Neural progenitor cell (in vitro differentiated cells): Measurements from ENCODE around the gene PDLIM1.
"Not testable (repeated sequence)": the region's sequence is repeated elsewhere in the genome, so short reads cannot be mapped to it uniquely, and the experiment has no call there.

ENCODE experiments used
- EZH2 ChIP-seq: fragments of 200-600 bp; sonication (generic); IDR thresholded peaks from 2 replicates; pipeline ENCODE4 v1.6.1; 2017; ENCODE audit warnings: antibody characterized with exemption, mild to moderate bottlenecking, moderate library complexity
- TF ChIP-seq, protein P1 (sequence below): fragments of 200-600 bp; sonication (generic); IDR thresholded peaks from 2 replicates; pipeline ENCODE4 v1.5.1; 2017; ENCODE audit warnings: antibody characterized with exemption, mild to moderate bottlenecking

DNA sequence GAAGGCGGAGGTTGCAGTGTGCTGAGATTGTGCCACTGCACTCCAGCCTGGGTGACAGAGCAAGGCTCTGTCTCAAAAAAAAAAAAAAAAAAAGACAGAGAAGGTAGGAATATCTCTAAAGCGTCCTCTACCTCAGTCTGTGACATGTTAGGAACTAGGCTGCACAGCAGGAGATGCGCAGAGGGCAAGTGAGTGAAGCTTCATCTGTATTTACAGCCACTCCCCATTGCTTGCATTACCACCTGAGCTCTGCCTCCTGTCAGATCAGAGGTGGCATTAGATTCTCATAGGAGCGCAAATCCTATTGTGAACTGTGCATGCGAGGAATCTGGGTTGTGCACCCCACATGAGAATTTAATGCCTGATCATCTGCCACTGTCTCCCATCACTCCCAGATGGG lies 87.9 kb downstream of the PDLIM1 start:
- TF ChIP-seq, protein P1, sequence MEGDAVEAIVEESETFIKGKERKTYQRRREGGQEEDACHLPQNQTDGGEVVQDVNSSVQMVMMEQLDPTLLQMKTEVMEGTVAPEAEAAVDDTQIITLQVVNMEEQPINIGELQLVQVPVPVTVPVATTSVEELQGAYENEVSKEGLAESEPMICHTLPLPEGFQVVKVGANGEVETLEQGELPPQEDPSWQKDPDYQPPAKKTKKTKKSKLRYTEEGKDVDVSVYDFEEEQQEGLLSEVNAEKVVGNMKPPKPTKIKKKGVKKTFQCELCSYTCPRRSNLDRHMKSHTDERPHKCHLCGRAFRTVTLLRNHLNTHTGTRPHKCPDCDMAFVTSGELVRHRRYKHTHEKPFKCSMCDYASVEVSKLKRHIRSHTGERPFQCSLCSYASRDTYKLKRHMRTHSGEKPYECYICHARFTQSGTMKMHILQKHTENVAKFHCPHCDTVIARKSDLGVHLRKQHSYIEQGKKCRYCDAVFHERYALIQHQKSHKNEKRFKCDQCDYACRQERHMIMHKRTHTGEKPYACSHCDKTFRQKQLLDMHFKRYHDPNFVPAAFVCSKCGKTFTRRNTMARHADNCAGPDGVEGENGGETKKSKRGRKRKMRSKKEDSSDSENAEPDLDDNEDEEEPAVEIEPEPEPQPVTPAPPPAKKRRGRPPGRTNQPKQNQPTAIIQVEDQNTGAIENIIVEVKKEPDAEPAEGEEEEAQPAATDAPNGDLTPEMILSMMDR, result not testable (repeated sequence)
- TF ChIP-seq EZH2, result not testable (repeated sequence)
